ENCODE data around the gene SAMD3. TPM values are rescaled to one million over a fixed set of nuclear protein-coding genes. Genes with fewer than 3 reads are reported as not detected.
"Not testable (repeated sequence)": the region's sequence is repeated elsewhere in the genome, so short reads cannot be mapped to it uniquely, and the experiment has no call there.

Gene SAMD3
- total and polyA plus RNA-seq, 7 donors, result 0.81 to 3.7 (median 2.3) TPM; not detected in 3

- Histone ChIP-seq H3K9me3 (no peaks in the 10 kb centered on the region), H3K4me1 (no peaks in the 10 kb centered on the region), H3K27ac (no peak overlapping the region), H3K36me3 (no peaks in the 10 kb centered on the region), H3K27me3 (no peaks in the 10 kb centered on the region), H3K4me3 (no peak overlapping the region)
- no peak for DNase-seq
- intact Hi-C loops (cut with DNase I), result no loop called here
- WGBS, 2 donors, result 63 to 79% methylated on average over 2 of the region's 2 CpGs
- no peak for TF ChIP-seq CTCF (IDR thresholded peaks at IDR 0.05)
- no peak for TF ChIP-seq POLR2AphosphoS5 (IDR thresholded peaks at IDR 0.05)
- no peak for TF ChIP-seq EP300 (IDR thresholded peaks at IDR 0.05)
- TF ChIP-seq POLR2A (IDR thresholded peaks at IDR 0.05), result no peak
These were observed 95.6 kb downstream of the SAMD3 start for GRCh38 chr6:130127195-130127594.

- WGBS, 2 donors, result 80 to 86% methylated on average over 2 of the region's 2 CpGs
- no peak overlapping the region for H3K4me3 ChIP-seq
- intact Hi-C loops (cut with DNase I), result no loop called here
- no peak overlapping the region for H3K27ac ChIP-seq
- no peaks in the 10 kb centered on the region for H3K27me3 ChIP-seq
- no peak for DNase-seq
- no peaks in the 10 kb centered on the region for H3K9me3 ChIP-seq
- H3K36me3 ChIP-seq, result no peaks in the 10 kb centered on the region
- TF ChIP-seq EP300 (IDR thresholded peaks at IDR 0.05) (no peak), CTCF (IDR thresholded peaks at IDR 0.05) (no peak), POLR2A (IDR thresholded peaks at IDR 0.05) (no peak), POLR2AphosphoS5 (IDR thresholded peaks at IDR 0.05) (no peak)
- no peaks in the 10 kb centered on the region for H3K4me1 ChIP-seq
These were observed 100.5 kb downstream of the SAMD3 start for GRCh38 chr6:130122243-130122642.

- no peak overlapping the region for H3K27ac ChIP-seq
- no peak for DNase-seq
- H3K4me3 ChIP-seq, result no peak overlapping the region
- no peaks in the 10 kb centered on the region for H3K4me1 ChIP-seq
- no peaks in the 10 kb centered on the region for H3K36me3 ChIP-seq
- intact Hi-C loops (cut with DNase I), result no loop called here
- H3K9me3 ChIP-seq, result no peaks in the 10 kb centered on the region
- H3K27me3 ChIP-seq, result no peaks in the 10 kb centered on the region
- TF ChIP-seq CTCF (IDR thresholded peaks at IDR 0.05) (no peak), POLR2AphosphoS5 (IDR thresholded peaks at IDR 0.05) (no peak), POLR2A (IDR thresholded peaks at IDR 0.05) (no peak), EP300 (IDR thresholded peaks at IDR 0.05) (no peak)
These were observed 102.0 kb downstream of the SAMD3 start for GRCh38 chr6:130120731-130121130.

- TF ChIP-seq POLR2AphosphoS5 (IDR thresholded peaks at IDR 0.05), result no peak
- no peak for TF ChIP-seq CTCF (IDR thresholded peaks at IDR 0.05)
- TF ChIP-seq POLR2A (IDR thresholded peaks at IDR 0.05), result no peak
- no peak for TF ChIP-seq EP300 (IDR thresholded peaks at IDR 0.05)
- DNase-seq, result no peak
- no peaks in the 10 kb centered on the region for H3K4me1 ChIP-seq
- no peaks in the 10 kb centered on the region for H3K27me3 ChIP-seq
- intact Hi-C loops (cut with DNase I), result no loop called here
- H3K4me3 ChIP-seq, result no peak overlapping the region
- no peak overlapping the region for H3K27ac ChIP-seq
- no peaks in the 10 kb centered on the region for H3K9me3 ChIP-seq
- no peaks in the 10 kb centered on the region for H3K36me3 ChIP-seq
- WGBS, 2 donors, result 99 to 100% methylated on average over 1 of the region's 1 CpG
These were observed 103.5 kb downstream of the SAMD3 start for GRCh38 chr6:130119211-130119610.

- WGBS, 2 donors, result 87 to 96% methylated on average over 6 of the region's 6 CpGs
- H3K4me1 ChIP-seq, result no peaks in the 10 kb centered on the region
- TF ChIP-seq CTCF (IDR thresholded peaks at IDR 0.05) (no peak), POLR2A (IDR thresholded peaks at IDR 0.05) (no peak), EP300 (IDR thresholded peaks at IDR 0.05) (no peak), POLR2AphosphoS5 (IDR thresholded peaks at IDR 0.05) (no peak)
- no peak overlapping the region for H3K27ac ChIP-seq
- no peaks in the 10 kb centered on the region for H3K36me3 ChIP-seq
- H3K27me3 ChIP-seq, result no peaks in the 10 kb centered on the region
- intact Hi-C loops (cut with DNase I), result no loop called here
- no peak for DNase-seq
- H3K9me3 ChIP-seq, result no peaks in the 10 kb centered on the region
- H3K4me3 ChIP-seq, result no peak overlapping the region
These were observed 104.5 kb downstream of the SAMD3 start for GRCh38 chr6:130118236-130118635.

- H3K9me3 ChIP-seq; H3K4me3 ChIP-seq; intact Hi-C loops (cut with DNase I); H3K36me3 ChIP-seq; DNase-seq; H3K4me1 ChIP-seq; H3K27ac ChIP-seq; H3K27me3 ChIP-seq: not testable (repeated sequence)
- 97 to 100% methylated on average over 2 of the region's 4 CpGs for WGBS, 2 donors
These were observed 105.5 kb downstream of the SAMD3 start for GRCh38 chr6:130117187-130117701.

All from sigmoid colon (tissue), 7 donors.